NCI-H526 treated with DMSO at 0.1 percent for 48 hours (cell line): Measurements from ENCODE around the gene PCDHB6.
"Not testable (repeated sequence)": the region's sequence is repeated elsewhere in the genome, so short reads cannot be mapped to it uniquely, and the experiment has no call there.

ENCODE experiments used
- DNase-seq: peaks from one replicate; lab custom pipeline; 2025; lab: John Stamatoyannopoulos, UW

Gene PCDHB6

DNA sequence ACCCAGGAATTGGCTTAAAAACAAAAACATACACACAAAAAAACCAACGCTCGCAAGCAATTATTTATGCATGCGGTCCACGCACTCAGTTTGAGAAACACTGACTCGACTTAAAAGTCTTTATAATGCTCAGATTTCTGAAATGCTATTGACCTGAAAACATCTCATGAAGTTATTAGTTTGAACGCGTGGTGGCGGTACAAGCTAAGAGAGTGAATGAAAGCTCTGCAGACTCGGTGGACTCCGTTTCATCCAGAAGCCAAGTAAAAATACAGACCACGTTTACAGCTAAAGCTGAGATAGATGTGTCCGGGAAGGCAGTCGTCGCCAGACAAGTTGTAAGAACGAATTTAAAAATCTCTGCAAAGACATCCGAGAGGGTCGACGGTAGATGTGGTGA lies at the start of gene PCDHB6:
Gene PCDHB6, plus strand, starts transcription at position 246 of the 400 bp plus-strand sequence. CDS start 201 bp downstream, outside the sequence.
- DNase-seq: no peak

DNA sequence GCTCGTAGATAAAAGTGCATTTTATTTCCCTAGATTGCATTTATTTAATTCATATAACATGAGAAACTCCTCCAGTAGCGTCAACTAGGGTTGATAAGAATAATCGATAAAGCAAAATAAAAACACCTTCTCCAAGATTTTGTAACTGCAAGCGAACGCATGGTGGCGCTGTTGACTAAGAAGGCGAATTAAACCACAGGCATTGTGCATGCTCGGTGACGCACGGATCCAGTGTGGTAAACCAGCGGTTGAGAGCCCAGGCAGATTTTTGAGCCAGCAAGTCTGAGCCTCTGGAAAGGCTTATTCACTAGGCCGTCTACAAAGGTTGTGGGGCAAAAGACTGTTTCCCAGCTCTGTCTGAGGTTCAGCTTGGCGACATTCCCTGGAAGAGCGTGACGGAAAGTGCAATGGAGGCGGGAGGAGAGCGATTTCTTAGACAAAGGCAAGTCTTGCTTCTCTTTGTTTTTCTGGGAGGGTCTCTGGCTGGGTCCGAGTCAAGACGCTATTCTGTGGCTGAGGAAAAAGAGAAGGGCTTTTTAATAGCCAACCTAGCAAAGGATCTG lies 49.5 kb upstream of the PCDHB6 start, which contains the start of gene PCDHB3:
Gene PCDHB3, plus strand, starts transcription at position 231 of the 563 bp plus-strand sequence. Its CDS starts 177 bp downstream, at position 408.
- peak; percentile 61 for DNase-seq

DNA sequence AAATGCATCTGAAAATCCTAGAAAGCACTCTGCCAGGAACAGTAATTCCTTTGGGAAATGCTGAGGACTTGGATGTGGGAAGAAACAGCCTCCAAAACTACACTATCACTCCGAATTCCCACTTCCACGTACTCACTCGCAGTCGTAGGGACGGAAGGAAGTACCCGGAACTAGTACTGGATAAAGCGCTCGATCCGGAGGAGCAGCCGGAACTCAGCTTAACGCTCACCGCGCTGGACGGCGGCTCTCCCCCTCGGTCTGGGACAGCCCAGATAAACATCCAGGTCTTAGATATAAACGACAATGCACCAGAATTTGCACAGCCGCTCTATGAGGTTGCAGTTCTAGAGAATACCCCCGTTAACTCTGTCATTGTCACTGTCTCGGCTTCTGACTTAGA lies 48.8 kb upstream of the PCDHB6 start:
- peak; percentile 22 for DNase-seq

GRCh38 chr5:141102070-141102469 lies 47.8 kb upstream of the PCDHB6 start:
- DNase-seq: not testable (repeated sequence)

- not testable (repeated sequence) for DNase-seq
Measured at GRCh38 chr5:141102471-141102870, 47.4 kb upstream of the PCDHB6 start.

DNA sequence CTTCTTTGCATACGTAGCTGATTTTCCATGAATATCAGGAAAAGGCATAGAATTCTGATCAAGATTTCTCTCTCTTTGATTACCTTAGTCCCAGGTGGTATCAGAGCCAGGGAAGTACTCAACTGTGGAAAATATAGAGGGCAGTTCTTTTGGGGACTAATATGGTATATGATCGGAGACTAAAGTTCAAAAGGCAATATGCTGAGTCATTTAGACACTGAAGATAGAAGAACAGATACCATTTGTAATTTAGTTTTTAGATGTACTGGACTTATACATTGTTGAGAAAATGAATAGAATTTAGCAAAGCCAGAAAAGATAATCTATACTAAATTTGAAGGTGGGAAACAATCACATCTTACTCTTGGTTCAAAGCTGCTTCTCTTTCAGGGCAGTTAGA lies 44.5 kb upstream of the PCDHB6 start:
- no peak for DNase-seq

GRCh38 chr5:141119250-141119649 lies 30.6 kb upstream of the PCDHB6 start:
- no peak for DNase-seq

DNA sequence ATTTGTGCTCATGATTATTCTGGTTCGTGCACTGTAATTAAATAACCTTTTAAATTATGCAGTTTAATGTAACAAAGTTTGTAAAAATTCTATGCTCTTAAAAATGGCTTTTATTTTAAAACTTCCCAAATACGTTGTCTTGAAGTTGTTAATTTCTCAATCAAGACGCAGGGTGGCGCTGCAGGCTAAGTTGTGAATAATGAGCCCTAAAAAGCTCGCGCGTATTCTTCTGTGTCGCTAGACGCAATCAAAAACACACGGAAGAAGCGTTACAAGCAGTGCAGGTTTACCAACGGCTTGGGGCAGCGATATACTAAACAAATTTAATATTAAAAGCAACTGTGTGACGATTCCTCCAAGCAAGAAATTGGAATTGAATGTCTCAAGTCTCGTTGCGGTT lies 28.3 kb upstream of the PCDHB6 start, which contains the start of gene PCDHB4:
Gene PCDHB4, plus strand, starts transcription at position 256 of the 400 bp plus-strand sequence. CDS start 181 bp downstream, outside the sequence.
- DNase-seq: no peak

DNA sequence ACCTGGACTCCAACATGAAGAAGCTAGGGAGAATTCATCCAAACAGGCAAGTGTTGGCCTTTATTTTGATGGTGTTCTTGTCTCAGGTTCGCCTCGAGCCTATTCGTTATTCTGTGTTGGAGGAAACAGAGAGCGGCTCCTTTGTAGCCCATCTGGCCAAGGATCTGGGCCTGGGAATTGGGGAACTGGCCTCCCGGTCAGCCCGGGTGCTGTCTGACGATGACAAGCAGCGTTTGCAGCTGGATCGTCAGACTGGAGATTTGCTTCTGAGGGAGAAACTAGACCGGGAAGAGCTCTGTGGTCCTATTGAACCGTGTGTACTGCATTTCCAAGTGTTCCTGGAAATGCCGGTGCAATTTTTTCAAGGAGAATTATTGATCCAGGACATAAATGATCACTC lies 27.9 kb upstream of the PCDHB6 start:
- no peak for DNase-seq

- DNase-seq: not testable (repeated sequence)
Measured at GRCh38 chr5:141123396-141124135, 26.3 kb upstream of the PCDHB6 start.

GRCh38 chr5:141127305-141127704 lies 22.6 kb upstream of the PCDHB6 start:
- DNase-seq: no peak

DNA sequence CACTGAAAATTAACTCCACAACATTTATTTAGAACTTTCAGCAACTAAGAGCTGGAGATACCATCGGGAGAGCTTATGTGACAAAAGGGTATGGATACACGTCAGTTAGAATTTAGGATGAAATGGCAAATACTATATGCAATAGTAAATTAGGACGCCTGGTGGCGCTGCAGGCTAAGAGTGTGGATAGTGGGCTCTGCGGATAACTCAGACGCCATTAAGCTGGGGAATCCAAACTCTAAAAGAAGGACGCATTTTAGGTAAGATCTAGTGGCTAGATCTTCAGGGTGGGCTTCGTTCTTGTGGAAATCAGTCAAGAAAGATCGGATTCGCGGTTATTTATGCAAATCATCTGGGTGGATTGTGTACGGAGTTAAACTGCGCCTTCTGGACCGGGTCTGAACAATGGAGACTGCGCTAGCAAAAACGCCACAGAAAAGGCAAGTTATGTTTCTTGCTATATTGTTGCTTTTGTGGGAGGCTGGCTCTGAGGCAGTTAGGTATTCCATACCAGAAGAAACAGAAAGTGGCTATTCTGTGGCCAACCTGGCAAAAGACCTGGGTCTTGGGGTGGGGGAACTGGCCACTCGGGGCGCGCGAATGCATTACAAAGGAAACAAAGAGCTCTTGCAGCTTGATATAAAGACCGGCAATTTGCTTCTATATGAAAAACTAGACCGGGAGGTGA lies 14.7 kb upstream of the PCDHB6 start, which contains the start of gene PCDHB5:
Gene PCDHB5, plus strand, starts transcription at position 177 of the 688 bp plus-strand sequence. Its CDS starts 229 bp downstream, at position 406.
- DNase-seq: peak; percentile 1

GRCh38 chr5:141135718-141136266 lies 14.1 kb upstream of the PCDHB6 start:
- DNase-seq: no peak

GRCh38 chr5:141137346-141137745 lies 12.5 kb upstream of the PCDHB6 start:
- DNase-seq: not testable (repeated sequence)

- no peak for DNase-seq
Measured at GRCh38 chr5:141150224-141150992, 551 bp downstream of the PCDHB6 start.

DNA sequence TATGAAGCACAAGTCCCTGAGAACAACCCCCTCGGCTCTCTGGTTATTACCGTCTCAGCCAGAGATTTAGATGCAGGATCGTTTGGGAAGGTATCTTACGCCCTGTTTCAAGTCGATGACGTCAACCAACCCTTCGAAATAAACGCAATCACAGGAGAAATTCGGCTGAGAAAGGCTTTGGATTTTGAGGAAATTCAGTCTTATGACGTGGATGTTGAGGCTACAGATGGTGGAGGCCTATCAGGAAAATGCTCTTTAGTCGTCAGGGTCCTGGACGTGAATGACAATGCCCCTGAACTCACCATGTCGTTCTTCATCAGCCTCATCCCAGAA lies 1.1 kb downstream of the PCDHB6 start:
- no peak for DNase-seq

DNA sequence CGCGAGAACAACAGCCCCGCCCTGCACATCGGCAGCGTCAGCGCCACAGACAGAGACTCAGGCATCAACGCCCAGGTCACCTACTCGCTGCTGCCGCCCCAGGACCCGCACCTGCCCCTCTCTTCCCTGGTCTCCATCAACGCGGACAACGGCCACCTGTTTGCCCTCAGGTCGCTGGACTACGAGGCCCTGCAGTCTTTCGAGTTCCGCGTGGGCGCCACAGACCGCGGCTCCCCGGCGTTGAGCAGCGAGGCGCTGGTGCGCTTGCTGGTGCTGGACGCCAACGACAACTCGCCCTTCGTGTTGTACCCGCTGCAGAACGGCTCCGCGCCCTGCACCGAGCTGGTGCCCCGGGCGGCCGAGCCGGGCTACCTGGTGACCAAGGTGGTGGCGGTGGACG lies 1.8 kb downstream of the PCDHB6 start:
- not testable (repeated sequence) for DNase-seq

DNA sequence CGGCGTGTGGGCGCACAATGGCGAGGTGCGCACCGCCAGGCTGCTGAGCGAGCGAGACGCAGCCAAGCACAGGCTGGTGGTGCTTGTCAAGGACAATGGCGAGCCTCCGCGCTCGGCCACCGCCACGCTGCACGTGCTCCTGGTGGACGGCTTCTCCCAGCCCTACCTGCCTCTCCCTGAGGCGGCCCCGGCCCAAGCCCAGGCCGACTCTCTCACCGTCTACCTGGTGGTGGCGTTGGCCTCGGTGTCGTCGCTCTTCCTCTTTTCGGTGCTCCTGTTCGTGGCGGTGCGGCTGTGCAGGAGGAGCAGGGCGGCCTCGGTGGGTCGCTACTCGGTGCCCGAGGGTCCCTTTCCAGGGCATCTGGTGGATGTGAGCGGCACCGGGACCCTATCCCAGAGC lies 2.2 kb downstream of the PCDHB6 start:
- not testable (repeated sequence) for DNase-seq

DNA sequence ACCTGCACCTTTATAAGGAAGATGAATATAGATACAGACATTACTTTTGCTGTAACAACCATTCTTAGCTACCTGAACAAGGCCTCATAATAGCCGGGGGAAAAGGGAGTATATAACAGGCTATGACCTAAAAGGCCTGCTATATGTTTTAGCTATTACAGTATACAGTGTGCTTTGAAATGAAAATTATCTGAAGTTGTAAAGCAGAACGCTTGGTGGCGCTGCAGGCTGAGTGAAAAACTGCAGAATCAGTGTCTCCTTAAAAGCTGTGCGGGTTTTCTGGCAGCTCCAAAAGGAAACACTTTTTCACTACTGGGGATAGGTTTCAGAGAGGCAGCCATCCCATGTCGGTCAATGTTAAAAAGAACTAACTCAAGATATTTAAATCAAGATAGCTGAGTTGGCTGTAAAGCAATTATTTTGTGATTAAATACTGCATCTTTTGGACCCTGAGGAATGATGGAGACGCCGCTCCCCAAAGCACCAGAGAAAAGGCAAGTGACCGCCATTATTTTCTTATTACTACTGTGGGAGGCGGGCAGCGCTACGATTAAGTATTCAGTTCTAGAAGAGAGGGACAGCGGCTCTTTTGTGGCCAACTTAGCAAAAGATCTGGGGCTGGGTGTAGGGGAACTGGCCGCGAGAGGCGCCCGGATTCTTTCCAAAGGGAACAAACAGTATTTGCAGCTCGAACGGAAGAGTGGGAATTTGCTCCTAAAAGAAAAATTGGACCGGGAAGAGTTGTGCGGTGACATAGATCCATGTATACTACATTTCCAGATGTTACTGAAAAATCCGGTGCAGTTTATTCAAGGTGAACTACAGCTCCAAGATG lies 5.9 kb downstream of the PCDHB6 start:
- DNase-seq: peak; percentile 1

DNA sequence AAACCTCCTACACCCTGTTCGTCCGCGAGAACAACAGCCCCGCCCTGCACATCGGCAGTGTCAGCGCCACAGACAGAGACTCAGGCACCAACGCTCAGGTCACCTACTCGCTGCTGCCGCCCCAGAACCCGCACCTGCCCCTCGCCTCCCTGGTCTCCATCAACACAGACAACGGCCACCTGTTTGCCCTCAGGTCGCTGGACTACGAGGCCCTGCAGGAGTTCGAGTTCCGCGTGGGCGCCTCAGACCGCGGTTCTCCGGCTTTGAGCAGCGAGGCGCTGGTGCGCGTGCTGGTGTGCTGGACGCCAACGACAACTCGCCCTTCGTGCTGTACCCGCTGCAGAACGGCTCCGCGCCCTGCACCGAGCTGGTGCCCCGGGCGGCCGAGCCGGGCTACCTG lies 7.5 kb downstream of the PCDHB6 start:
- DNase-seq: not testable (repeated sequence)

DNA sequence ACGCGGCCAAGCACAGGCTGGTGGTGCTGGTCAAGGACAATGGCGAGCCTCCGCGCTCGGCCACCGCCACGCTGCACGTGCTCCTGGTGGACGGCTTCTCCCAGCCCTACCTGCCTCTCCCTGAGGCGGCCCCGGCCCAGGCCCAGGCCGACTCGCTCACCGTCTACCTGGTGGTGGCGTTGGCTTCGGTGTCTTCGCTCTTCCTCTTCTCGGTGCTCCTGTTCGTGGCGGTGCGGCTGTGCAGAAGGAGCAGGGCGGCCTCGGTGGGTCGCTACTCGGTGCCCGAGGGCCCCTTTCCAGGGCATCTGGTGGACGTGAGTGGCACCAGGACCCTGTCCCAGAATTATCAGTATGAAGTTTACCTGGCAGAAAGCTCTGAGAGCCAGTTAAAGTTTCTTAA lies 8.0 kb downstream of the PCDHB6 start:
- DNase-seq: not testable (repeated sequence)
